Measurements from ENCODE around the gene ANTXRL.
"Not testable (repeated sequence)": the region's sequence is repeated elsewhere in the genome, so short reads cannot be mapped to it uniquely, and the experiment has no call there.

DNA sequence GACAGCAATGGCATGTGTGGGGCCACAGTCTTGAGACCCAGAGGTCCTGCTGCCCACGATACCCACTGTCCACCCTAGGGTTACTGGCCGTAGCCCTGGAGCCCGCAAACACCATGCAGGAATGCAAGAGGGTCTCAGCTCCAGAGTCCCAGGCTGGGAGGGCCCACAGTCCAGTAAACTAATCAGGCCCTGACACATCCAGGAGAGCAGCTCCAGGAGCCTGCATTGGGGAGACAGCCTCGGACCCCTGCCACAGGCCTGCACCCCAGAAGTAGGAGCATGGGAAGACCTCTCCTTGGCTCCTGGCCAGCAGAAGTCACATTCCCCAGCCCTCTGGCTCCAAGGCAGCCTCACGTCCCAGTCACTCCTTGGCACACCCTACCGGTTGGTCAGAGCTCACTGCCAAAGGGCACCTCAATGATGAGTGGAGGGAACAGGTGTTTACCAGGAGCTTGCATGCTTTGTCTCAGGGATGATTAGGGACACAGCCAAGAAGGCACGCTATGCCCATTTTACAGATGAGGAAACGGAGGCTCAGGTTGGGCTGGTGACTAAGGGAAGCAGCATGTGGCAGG lies 81.0 kb downstream of the ANTXRL start:
- not testable (repeated sequence) for TF ChIP-seq CTCF, POLR2A (IDR thresholded peaks at IDR 0.05)

Measured in esophagus squamous epithelium (tissue), 4 donors.